ENCODE data around the gene C15orf39.

DNA sequence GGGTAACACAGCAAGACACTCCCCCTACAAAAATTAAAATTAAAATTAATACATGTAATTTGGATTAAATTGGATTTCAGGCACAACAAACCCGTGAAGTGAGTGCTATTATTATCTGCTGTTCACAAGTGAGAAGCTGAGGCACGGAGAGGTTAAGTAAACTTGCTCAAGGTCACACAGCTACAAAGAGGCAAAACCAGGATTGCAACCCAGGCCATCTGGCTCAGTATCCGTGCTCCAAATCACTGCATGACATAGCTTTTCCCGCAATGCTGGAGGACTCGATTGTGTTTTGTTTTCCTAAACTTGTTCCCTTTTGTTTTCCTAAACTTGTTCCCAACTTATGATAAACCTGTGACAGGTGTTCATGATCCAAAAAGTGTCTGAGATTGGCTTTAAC is 19.9 kb upstream of the C15orf39 start:
- TF ChIP-seq EZH2 (IDR thresholded peaks at IDR 0.05; ENCODE audit: borderline replicate concordance, low read length), result no peak
- TF ChIP-seq, protein P1, sequence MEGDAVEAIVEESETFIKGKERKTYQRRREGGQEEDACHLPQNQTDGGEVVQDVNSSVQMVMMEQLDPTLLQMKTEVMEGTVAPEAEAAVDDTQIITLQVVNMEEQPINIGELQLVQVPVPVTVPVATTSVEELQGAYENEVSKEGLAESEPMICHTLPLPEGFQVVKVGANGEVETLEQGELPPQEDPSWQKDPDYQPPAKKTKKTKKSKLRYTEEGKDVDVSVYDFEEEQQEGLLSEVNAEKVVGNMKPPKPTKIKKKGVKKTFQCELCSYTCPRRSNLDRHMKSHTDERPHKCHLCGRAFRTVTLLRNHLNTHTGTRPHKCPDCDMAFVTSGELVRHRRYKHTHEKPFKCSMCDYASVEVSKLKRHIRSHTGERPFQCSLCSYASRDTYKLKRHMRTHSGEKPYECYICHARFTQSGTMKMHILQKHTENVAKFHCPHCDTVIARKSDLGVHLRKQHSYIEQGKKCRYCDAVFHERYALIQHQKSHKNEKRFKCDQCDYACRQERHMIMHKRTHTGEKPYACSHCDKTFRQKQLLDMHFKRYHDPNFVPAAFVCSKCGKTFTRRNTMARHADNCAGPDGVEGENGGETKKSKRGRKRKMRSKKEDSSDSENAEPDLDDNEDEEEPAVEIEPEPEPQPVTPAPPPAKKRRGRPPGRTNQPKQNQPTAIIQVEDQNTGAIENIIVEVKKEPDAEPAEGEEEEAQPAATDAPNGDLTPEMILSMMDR (IDR thresholded peaks at IDR 0.05; ENCODE audit: low read length), result no peak

Measured in OCI-LY1 (cell line).